Stimulated activated CD4-positive, alpha-beta T cell treated with anti-CD3 and anti-CD28 coated beads, Interleukin-12 subunit alpha, Interleukin-12 subunit beta, amount 100 ng/mL, for 4 hours (primary cell): ENCODE results near the gene RPP21.

Experiments used
- DNase-seq: peaks from one replicate; pipeline ENCODE4 v3.0.0-alpha.2; 2020

RPP21 gene

DNA sequence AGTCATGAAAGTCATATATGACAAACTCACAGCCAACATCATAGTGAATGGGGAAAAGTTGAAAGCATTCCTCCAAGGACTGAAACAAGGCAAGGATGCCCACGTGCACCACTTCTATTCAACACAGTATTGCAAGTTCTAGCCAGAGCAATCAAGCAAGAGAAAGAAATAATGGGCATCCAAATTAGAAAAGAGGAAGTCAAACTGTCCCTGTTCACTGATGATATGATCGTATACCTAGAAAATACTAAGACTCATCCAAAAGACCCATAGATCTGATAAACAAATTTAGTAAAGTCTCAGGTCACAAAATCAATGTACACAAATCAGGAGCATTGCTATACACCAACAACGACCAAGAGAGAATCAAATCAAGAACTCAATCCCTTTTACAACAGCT, 41.2 kb downstream of the RPP21 start:
- no peak for DNase-seq

DNA sequence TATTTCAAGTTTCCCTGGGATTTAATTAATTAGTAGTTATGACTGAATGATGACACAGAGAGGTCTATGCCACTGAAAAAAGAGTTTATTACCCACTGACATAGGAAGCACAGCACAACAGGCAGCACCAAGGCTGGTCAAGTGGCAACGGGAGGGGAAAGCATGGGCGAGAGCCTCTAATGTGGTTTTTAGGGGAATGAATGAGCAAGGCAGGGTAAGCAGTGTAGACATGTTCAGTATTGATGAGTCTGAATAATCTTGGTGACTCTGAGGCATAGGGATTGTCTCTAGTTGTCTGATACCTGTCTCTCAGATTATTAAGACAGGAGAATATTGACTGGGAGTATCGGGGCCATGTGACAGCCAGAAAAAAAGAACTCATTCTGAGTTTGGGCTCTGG, 46.3 kb downstream of the RPP21 start:
- no peak for DNase-seq

DNA sequence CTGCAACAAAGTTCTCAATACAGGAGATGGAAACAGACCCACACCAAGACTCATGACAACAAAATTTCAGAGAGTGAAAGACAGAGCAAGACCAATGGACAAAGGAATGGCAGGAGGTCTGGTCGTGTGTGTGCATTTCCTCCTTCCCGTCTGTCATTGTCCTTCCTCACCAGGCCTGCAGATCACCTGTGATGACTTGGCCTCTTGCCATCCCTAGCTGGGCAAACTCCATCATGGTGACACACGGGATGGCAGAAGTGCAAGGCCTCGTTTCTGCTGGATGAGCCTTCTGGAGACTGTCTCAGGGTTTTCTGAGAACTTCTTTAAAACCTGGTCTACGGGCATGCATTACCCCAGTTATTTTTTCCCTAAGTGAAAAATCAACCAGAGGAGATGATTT, 49.2 kb downstream of the RPP21 start:
- no peak for DNase-seq
